ENCODE data around the gene TIMM8B. TPM values are rescaled to one million over a fixed set of nuclear protein-coding genes. Genes with fewer than 3 reads are reported as not detected.

Gene TIMM8B
- total and polyA plus RNA-seq, 2 of the 4 experiments (the other 2 are of a cell fraction), result 35.5 to 103 TPM

Small RNA genes within 50 kb of the gene (microRNA-seq; reads per million reads assigned to microRNA genes)
- gene AP000907.3 (ENCODE audit: insufficient read depth, insufficient read length), result not detected

Small RNA genes within 50 kb of the gene (small RNA-seq; reads per million reads assigned to genes)
- gene AP000907.3, result 0 reads per million in 5 experiments

Other genes with a start within 250 kb of the TIMM8B start
- gene ALG9, start 215.2 kb downstream of the TIMM8B start, total RNA-seq (2012; rRNA removed), result 35.7 and 44.7 TPM in 2 replicates
- gene ALG9, start 215.2 kb downstream of the TIMM8B start, polyA plus RNA-seq (2012; rRNA removed), result 18.2 and 20.7 TPM in 2 replicates
- gene FDXACB1, start 207.6 kb downstream of the TIMM8B start, total RNA-seq (2012; rRNA removed), result 3.0 and 3.3 TPM in 2 replicates
- 1.3 and 1.7 TPM in 2 replicates for gene FDXACB1, start 207.6 kb downstream of the TIMM8B start, polyA plus RNA-seq (2012; rRNA removed)
- 8.9 and 10.2 TPM in 2 replicates for gene CFAP68, start 207.2 kb downstream of the TIMM8B start, total RNA-seq (2012; rRNA removed)
- 17.0 and 19.9 TPM in 2 replicates for gene CFAP68, start 207.2 kb downstream of the TIMM8B start, polyA plus RNA-seq (2012; rRNA removed)
- gene CRYAB, start 175.0 kb downstream of the TIMM8B start, total RNA-seq (2012; rRNA removed), result 3.9 and 6.5 TPM in 2 replicates
- 16.5 and 19.5 TPM in 2 replicates for gene CRYAB, start 175.0 kb downstream of the TIMM8B start, polyA plus RNA-seq (2012; rRNA removed)
- gene HSPB2, start 174.0 kb downstream of the TIMM8B start, total RNA-seq (2012; rRNA removed), result under 0.01 and 0.18 TPM in 2 replicates
- 0.55 and 1.0 TPM in 2 replicates for gene HSPB2, start 174.0 kb downstream of the TIMM8B start, polyA plus RNA-seq (2012; rRNA removed)
- gene C11orf52, start 167.8 kb downstream of the TIMM8B start, total RNA-seq (2012; rRNA removed), result 0.28 and 0.90 TPM in 2 replicates
- 1.0 and 1.1 TPM in 2 replicates for gene C11orf52, start 167.8 kb downstream of the TIMM8B start, polyA plus RNA-seq (2012; rRNA removed)
- gene DIXDC1, start 149.4 kb downstream of the TIMM8B start, total RNA-seq (2012; rRNA removed), result 10.4 and 11.1 TPM in 2 replicates
- gene DIXDC1, start 149.4 kb downstream of the TIMM8B start, polyA plus RNA-seq (2012; rRNA removed), result 5.3 and 5.9 TPM in 2 replicates
- gene DLAT, start 61.3 kb downstream of the TIMM8B start, total RNA-seq (2012; rRNA removed), result 27.2 and 33.1 TPM in 2 replicates
- 15.3 and 15.5 TPM in 2 replicates for gene DLAT, start 61.3 kb downstream of the TIMM8B start, polyA plus RNA-seq (2012; rRNA removed)
- gene PIH1D2, start 12.7 kb downstream of the TIMM8B start, total RNA-seq (2012; rRNA removed), result 1.1 and 2.2 TPM in 2 replicates
- gene PIH1D2, start 12.7 kb downstream of the TIMM8B start, polyA plus RNA-seq (2012; rRNA removed), result 0.89 and 1.1 TPM in 2 replicates
- gene NKAPD1, start 12.5 kb downstream of the TIMM8B start, total RNA-seq (2012; rRNA removed), result 17.2 and 24.4 TPM in 2 replicates
- 7.1 and 8.4 TPM in 2 replicates for gene NKAPD1, start 12.5 kb downstream of the TIMM8B start, polyA plus RNA-seq (2012; rRNA removed)
- gene SDHD, start 117 bp upstream of the TIMM8B start, total RNA-seq (2012; rRNA removed), result 83.2 and 130 TPM in 2 replicates
- gene SDHD, start 117 bp upstream of the TIMM8B start, polyA plus RNA-seq (2012; rRNA removed), result 165 and 166 TPM in 2 replicates
- 0.54 and 0.83 TPM in 2 replicates for gene IL18, start 77.3 kb upstream of the TIMM8B start, total RNA-seq (2012; rRNA removed)
- gene IL18, start 77.3 kb upstream of the TIMM8B start, polyA plus RNA-seq (2012; rRNA removed), result 0.89 and 0.96 TPM in 2 replicates
- not detected in 2 replicates for gene TEX12, start 80.6 kb upstream of the TIMM8B start, total RNA-seq (2012; rRNA removed)
- 0.12 TPM in 1 of 2 replicates, not detected in the other for gene TEX12, start 80.6 kb upstream of the TIMM8B start, polyA plus RNA-seq (2012; rRNA removed)
- 0.18 and 0.83 TPM in 2 replicates for gene BCO2, start 88.8 kb upstream of the TIMM8B start, total RNA-seq (2012; rRNA removed)
- 0.20 and 0.68 TPM in 2 replicates for gene BCO2, start 88.8 kb upstream of the TIMM8B start, polyA plus RNA-seq (2012; rRNA removed)
- 21.0 and 63.6 TPM in 2 replicates for gene PTS, start 139.7 kb upstream of the TIMM8B start, total RNA-seq (2012; rRNA removed)
- gene PTS, start 139.7 kb upstream of the TIMM8B start, polyA plus RNA-seq (2012; rRNA removed), result 50.7 and 51.8 TPM in 2 replicates
- gene PLET1, start 174.1 kb upstream of the TIMM8B start, total RNA-seq (2012; rRNA removed), result not detected in 2 replicates
- not detected in 2 replicates for gene PLET1, start 174.1 kb upstream of the TIMM8B start, polyA plus RNA-seq (2012; rRNA removed)

Data from IMR-90 (cell line).